Activated T-helper 2 cell treated with anti-CD3 and anti-CD28 coated beads, Interferon-gamma antibody, Interleukin-2, Interleukin-4, amounts not matched to agents 10 μg/mL and 5 μg/mL and 100 μg/mL, durations not matched to agents 14 hours and 24 hours and 36 hours (primary cell): Measurements from ENCODE around the gene RAPGEF3. TPM values are rescaled to one million over a fixed set of nuclear protein-coding genes. Genes with fewer than 3 reads are reported as not detected.

Experiments used
- DNase-seq: peaks from one replicate; pipeline ENCODE4 v3.0.0; 2021; ENCODE audit warnings: low spot score
- H3K27ac Mint-ChIP-seq: one replicate; pipeline ENCODE4 v1.8.0; 2021; ENCODE audit warnings: mixed read lengths
- H3K27me3 Mint-ChIP-seq: one replicate; pipeline ENCODE4 v1.8.0; 2021; ENCODE audit warnings: low read depth, mixed read lengths
- H3K36me3 Mint-ChIP-seq: one replicate; pipeline ENCODE4 v1.8.0; 2021; ENCODE audit warnings: low read depth, mixed read lengths
- H3K4me1 Mint-ChIP-seq: one replicate; pipeline ENCODE4 v1.8.0; 2021; ENCODE audit warnings: low read depth, mixed read lengths
- H3K4me3 Mint-ChIP-seq: one replicate; pipeline ENCODE4 v1.8.0; 2021; ENCODE audit warnings: low read depth, mild to moderate bottlenecking, moderate library complexity, mixed read lengths
- H3K9me3 Mint-ChIP-seq: one replicate; pipeline ENCODE4 v1.8.0; 2021; ENCODE audit warnings: mixed read lengths
- intact Hi-C: fragments of 100-400 bp; cut with micrococcal nuclease; formaldehyde crosslinking; loops from one replicate; pipeline ENCODE4 v1.15.1; 2023
- total RNA-seq: library from RNA; stranded (reverse); gene quantifications from 2 replicates; pipeline ENCODE4 v1.2.3, GENCODE V29; 2022

The RAPGEF3 gene
- total RNA-seq, 1 donor from 2014 or later, result 2.7 TPM

DNA sequence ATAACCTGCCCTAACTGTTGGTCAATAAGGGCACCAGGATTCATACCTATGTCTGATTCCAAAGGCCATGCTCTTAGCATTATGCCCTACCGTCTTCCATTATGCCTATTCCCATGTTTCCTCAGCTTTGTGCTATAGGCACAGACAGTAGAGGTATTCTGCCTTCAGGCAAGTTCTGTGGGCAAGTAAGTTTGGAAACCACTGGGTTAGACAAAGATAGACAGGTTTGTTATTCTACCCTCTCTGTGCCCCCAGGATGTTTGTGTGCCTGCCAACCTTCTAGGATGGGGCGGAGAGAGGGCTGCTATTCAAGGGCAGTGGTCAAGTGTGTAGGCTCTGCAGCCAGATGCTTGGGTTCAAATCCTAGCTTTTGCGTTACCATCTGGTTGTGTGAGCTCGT lies 4.6 kb downstream of the RAPGEF3 start:
- H3K9me3 Mint-ChIP-seq, result no peaks in the 10 kb centered on the region
- H3K27ac Mint-ChIP-seq, result no peak overlapping the region
- H3K4me3 Mint-ChIP-seq, result no peak overlapping the region
- DNase-seq, result no peak
- H3K27me3 Mint-ChIP-seq, result no peaks in the 10 kb centered on the region
- H3K36me3 Mint-ChIP-seq, result no peaks in the 10 kb centered on the region
- H3K4me1 Mint-ChIP-seq, result peaks cover 31% of the 10 kb centered on the region
- intact Hi-C loops, result no loop called here

- intact Hi-C loops, result no loop called here
These were observed 5.4 kb downstream of the RAPGEF3 start for GRCh38 chr12:47753021-47754001.

GRCh38 chr12:47752552-47752951 lies 6.1 kb downstream of the RAPGEF3 start:
- no peaks in the 10 kb centered on the region for H3K27me3 Mint-ChIP-seq
- H3K4me3 Mint-ChIP-seq, result no peak overlapping the region
- intact Hi-C loops, result no loop called here
- H3K9me3 Mint-ChIP-seq, result no peaks in the 10 kb centered on the region
- H3K4me1 Mint-ChIP-seq, result peaks cover 31% of the 10 kb centered on the region
- no peak for DNase-seq
- H3K36me3 Mint-ChIP-seq, result no peaks in the 10 kb centered on the region
- H3K27ac Mint-ChIP-seq, result no peak overlapping the region

More at GRCh38 chr12:47753021-47754001, 5.4 kb downstream of the RAPGEF3 start:
- no peak for DNase-seq
- Mint-ChIP-seq H3K9me3 (no peaks in the 10 kb centered on the region), H3K27ac (no peak overlapping the region), H3K36me3 (no peaks in the 10 kb centered on the region), H3K4me1 (peaks cover 31% of the 10 kb centered on the region), H3K4me3 (no peak overlapping the region), H3K27me3 (no peaks in the 10 kb centered on the region)

DNA sequence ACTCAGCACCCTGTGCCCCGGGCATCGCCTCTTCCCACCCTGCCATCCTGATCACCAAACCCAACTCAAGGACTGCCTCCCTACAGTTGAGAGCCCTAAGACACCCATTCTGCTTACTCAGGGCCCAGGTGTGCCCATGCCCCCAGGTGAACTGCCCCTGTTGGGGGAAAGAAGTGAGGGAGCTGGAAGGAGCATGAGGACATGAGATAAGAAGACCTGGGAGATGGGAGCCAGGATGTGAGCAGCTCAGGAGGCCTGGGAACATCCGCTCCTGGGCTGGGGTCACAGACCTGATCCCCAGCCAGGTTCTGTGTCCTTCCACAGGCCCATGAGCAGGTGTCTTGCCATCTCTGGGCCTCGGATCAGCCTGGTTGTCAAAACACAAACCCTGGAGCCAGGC lies 6.6 kb downstream of the RAPGEF3 start:
- Mint-ChIP-seq H3K27ac (no peak overlapping the region), H3K4me3 (no peak overlapping the region), H3K27me3 (no peaks in the 10 kb centered on the region), H3K4me1 (peaks cover 26% of the 10 kb centered on the region), H3K36me3 (no peaks in the 10 kb centered on the region), H3K9me3 (no peaks in the 10 kb centered on the region)
- intact Hi-C loops, result no loop called here
- no peak for DNase-seq

GRCh38 chr12:47751561-47751960 lies 7.1 kb downstream of the RAPGEF3 start:
- Mint-ChIP-seq H3K4me1 (peaks cover 24% of the 10 kb centered on the region), H3K27me3 (no peaks in the 10 kb centered on the region), H3K36me3 (no peaks in the 10 kb centered on the region), H3K4me3 (no peak overlapping the region), H3K27ac (no peak overlapping the region), H3K9me3 (no peaks in the 10 kb centered on the region)
- intact Hi-C loops, result no loop called here
- DNase-seq, result no peak

GRCh38 chr12:47750916-47751470 lies 7.7 kb downstream of the RAPGEF3 start:
- Mint-ChIP-seq H3K4me3 (no peak overlapping the region), H3K36me3 (no peaks in the 10 kb centered on the region), H3K4me1 (peaks cover 19% of the 10 kb centered on the region), H3K27ac (no peak overlapping the region), H3K27me3 (no peaks in the 10 kb centered on the region), H3K9me3 (no peaks in the 10 kb centered on the region)
- no peak for DNase-seq
- intact Hi-C loops, result no loop called here

- H3K36me3 Mint-ChIP-seq, result no peaks in the 10 kb centered on the region
- no peak overlapping the region for H3K27ac Mint-ChIP-seq
- no peak for DNase-seq
- intact Hi-C loops, result no loop called here
- H3K27me3 Mint-ChIP-seq, result peaks cover 1% of the 10 kb centered on the region
- H3K9me3 Mint-ChIP-seq, result no peaks in the 10 kb centered on the region
- H3K4me3 Mint-ChIP-seq, result no peak overlapping the region
- H3K4me1 Mint-ChIP-seq, result peaks cover 12% of the 10 kb centered on the region
These were observed 8.4 kb downstream of the RAPGEF3 start for GRCh38 chr12:47750229-47750798.

- no peak overlapping the region for H3K27ac Mint-ChIP-seq
- no peaks in the 10 kb centered on the region for H3K36me3 Mint-ChIP-seq
- intact Hi-C loops, result no loop called here
- peaks cover 8% of the 10 kb centered on the region for H3K27me3 Mint-ChIP-seq
- H3K4me3 Mint-ChIP-seq, result no peak overlapping the region
- DNase-seq, result no peak
- H3K9me3 Mint-ChIP-seq, result no peaks in the 10 kb centered on the region
- peaks cover 3% of the 10 kb centered on the region for H3K4me1 Mint-ChIP-seq
These were observed 9.8 kb downstream of the RAPGEF3 start for GRCh38 chr12:47748899-47749298.

- intact Hi-C loops, result no loop called here
- Mint-ChIP-seq H3K36me3 (no peaks in the 10 kb centered on the region), H3K4me3 (no peak overlapping the region), H3K27ac (no peak overlapping the region), H3K9me3 (no peaks in the 10 kb centered on the region), H3K4me1 (no peaks in the 10 kb centered on the region), H3K27me3 (peaks cover 10% of the 10 kb centered on the region)
- no peak for DNase-seq
These were observed 10.2 kb downstream of the RAPGEF3 start for GRCh38 chr12:47748507-47748828.

GRCh38 chr12:47747596-47748506 lies 10.8 kb downstream of the RAPGEF3 start:
- no peak overlapping the region for H3K4me3 Mint-ChIP-seq
- intact Hi-C loops, result no loop called here

GRCh38 chr12:47747126-47747525 lies 11.6 kb downstream of the RAPGEF3 start:
- H3K27ac Mint-ChIP-seq, result no peak overlapping the region
- H3K36me3 Mint-ChIP-seq, result no peaks in the 10 kb centered on the region
- H3K4me1 Mint-ChIP-seq, result peaks cover 3% of the 10 kb centered on the region
- DNase-seq, result no peak
- no peak overlapping the region for H3K4me3 Mint-ChIP-seq
- peaks cover 16% of the 10 kb centered on the region for H3K27me3 Mint-ChIP-seq
- no peaks in the 10 kb centered on the region for H3K9me3 Mint-ChIP-seq
- intact Hi-C loops, result no loop called here

More at GRCh38 chr12:47747596-47748506, 10.8 kb downstream of the RAPGEF3 start:
- Mint-ChIP-seq H3K27ac (no peak overlapping the region), H3K9me3 (no peaks in the 10 kb centered on the region), H3K36me3 (no peaks in the 10 kb centered on the region), H3K27me3 (peaks cover 16% of the 10 kb centered on the region), H3K4me1 (no peaks in the 10 kb centered on the region)
- no peak for DNase-seq

DNA sequence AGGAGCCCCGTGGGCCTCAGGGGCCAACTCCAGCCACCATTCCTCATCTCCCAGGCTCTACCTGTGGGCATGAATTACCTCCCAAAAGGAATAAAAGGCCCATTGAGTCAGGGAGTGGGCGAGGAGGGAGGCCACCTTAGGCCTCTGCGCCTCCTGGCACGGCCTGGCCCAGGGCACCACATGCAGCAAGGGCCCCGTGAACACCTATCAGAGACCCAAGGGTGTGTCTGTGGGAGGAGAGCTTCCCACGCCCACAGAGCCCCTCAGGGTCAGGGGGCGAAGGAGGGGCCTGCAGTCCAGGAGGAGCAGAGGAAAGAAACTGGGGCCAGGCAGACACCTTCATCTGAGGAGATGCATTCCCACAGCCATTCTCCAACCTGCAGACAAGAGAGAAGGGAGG lies 12.2 kb downstream of the RAPGEF3 start:
- H3K9me3 Mint-ChIP-seq, result no peaks in the 10 kb centered on the region

More for the DNA sequence above, 12.2 kb downstream of the RAPGEF3 start:
- Mint-ChIP-seq H3K27ac (no peak overlapping the region), H3K27me3 (peaks cover 16% of the 10 kb centered on the region), H3K4me3 (no peak overlapping the region), H3K36me3 (no peaks in the 10 kb centered on the region), H3K4me1 (peaks cover 3% of the 10 kb centered on the region)
- DNase-seq, result no peak
- intact Hi-C loops, result no loop called here
